ENCODE measurements around the gene ADGRL3. TPM values are rescaled to one million over a fixed set of nuclear protein-coding genes. Genes with fewer than 3 reads are reported as not detected.
A peak's percentile ranks its signal among the peaks of the same experiment; 100 is the strongest.

Gene ADGRL3
- total RNA-seq, 1 donor from 2014 or later, result 0.12 TPM

- no peak overlapping the region for H3K4me3 ChIP-seq (ENCODE audit: low read depth, low read length)
- no peak for TF ChIP-seq CTCF (conservative IDR thresholded peaks at IDR 0.05; ENCODE audit: low read depth, low read length)
- DNase-seq (ENCODE audit: low read depth), result no peak
These were observed 403.9 kb downstream of the ADGRL3 start for GRCh38 chr4:61604054-61604453.

GRCh38 chr4:61605984-61606383, 405.9 kb downstream of the ADGRL3 start:
- DNase-seq (ENCODE audit: low read depth), result no peak
- H3K4me3 ChIP-seq (ENCODE audit: low read depth, low read length), result no peak overlapping the region
- no peak for TF ChIP-seq CTCF (conservative IDR thresholded peaks at IDR 0.05; ENCODE audit: low read depth, low read length)

- H3K4me3 ChIP-seq (ENCODE audit: low read depth, low read length), result no peak overlapping the region
- DNase-seq (ENCODE audit: low read depth), result no peak
- no peak for TF ChIP-seq CTCF (conservative IDR thresholded peaks at IDR 0.05; ENCODE audit: low read depth, low read length)
These were observed 414.1 kb downstream of the ADGRL3 start for GRCh38 chr4:61614231-61614630.

- H3K4me3 ChIP-seq (ENCODE audit: low read depth, low read length), result no peak overlapping the region
- no peak for DNase-seq (ENCODE audit: low read depth)
- peak; percentile 21 for TF ChIP-seq CTCF (conservative IDR thresholded peaks at IDR 0.05; ENCODE audit: low read depth, low read length)
These were observed 419.4 kb downstream of the ADGRL3 start for GRCh38 chr4:61619528-61619927.

GRCh38 chr4:61628282-61628681, 428.2 kb downstream of the ADGRL3 start:
- TF ChIP-seq CTCF (conservative IDR thresholded peaks at IDR 0.05; ENCODE audit: low read depth, low read length), result no peak
- no peak overlapping the region for H3K4me3 ChIP-seq (ENCODE audit: low read depth, low read length)
- no peak for DNase-seq (ENCODE audit: low read depth)

GRCh38 chr4:61628727-61629126, 428.6 kb downstream of the ADGRL3 start:
- no peak for DNase-seq (ENCODE audit: low read depth)
- H3K4me3 ChIP-seq (ENCODE audit: low read depth, low read length), result no peak overlapping the region
- no peak for TF ChIP-seq CTCF (conservative IDR thresholded peaks at IDR 0.05; ENCODE audit: low read depth, low read length)

- no peak overlapping the region for H3K4me3 ChIP-seq (ENCODE audit: low read depth, low read length)
- TF ChIP-seq CTCF (conservative IDR thresholded peaks at IDR 0.05; ENCODE audit: low read depth, low read length), result no peak
- no peak for DNase-seq (ENCODE audit: low read depth)
These were observed 430.4 kb downstream of the ADGRL3 start for GRCh38 chr4:61630548-61630947.

Data from epithelial cell of proximal tubule (primary cell).